Glomerular visceral epithelial cell (primary cell): ENCODE results near the gene BARX2.

ENCODE experiments used
- DNase-seq: peaks from one replicate; pipeline ENCODE4 v3.0.0-alpha.2; 2016; ENCODE audit errors: extremely low spot score

BARX2 gene

DNA sequence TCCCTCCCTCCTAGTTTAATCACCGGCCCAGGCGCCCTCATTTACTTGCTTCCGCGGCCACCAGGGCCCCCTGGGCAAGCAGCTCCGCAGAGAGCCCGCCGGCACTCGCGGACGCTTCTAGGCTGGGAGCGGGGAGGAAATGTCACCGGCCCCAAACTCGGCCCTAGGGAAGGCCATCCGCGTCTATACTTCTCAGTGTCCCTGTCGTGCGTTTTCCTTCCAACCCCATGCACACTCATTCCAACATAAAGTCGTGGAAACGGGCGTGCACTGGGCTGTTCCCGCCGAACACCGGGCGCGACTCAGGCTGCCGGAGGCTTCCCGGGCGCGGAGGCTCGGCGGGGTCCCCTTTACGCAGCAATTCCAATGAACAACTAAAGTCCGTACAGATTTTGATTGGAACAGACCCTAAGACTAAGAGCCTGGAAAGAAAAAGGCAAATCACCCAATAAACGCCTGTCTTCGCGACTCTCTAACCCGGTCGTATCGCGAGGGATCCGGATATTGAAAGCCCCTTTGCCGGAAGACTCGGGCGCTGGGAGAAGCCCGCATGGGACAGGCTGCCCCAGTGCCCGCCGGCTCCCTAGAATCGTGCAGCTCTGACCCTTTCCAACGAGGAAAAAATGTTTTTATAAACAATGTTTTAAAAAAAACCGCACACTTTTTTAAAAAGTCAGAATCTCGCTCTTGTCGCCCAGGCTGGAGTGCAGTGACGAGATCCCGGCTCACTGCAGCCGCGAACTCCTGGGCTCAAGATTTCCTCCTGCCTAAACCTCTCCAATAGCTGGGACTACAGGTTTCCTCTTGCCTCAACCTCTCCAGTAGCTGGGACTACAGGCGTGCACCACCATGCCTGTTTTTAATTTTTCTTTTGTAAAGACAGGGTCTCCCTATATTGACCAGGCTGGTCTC is 1.3 kb upstream of the BARX2 start:
- DNase-seq, result no peak

DNA sequence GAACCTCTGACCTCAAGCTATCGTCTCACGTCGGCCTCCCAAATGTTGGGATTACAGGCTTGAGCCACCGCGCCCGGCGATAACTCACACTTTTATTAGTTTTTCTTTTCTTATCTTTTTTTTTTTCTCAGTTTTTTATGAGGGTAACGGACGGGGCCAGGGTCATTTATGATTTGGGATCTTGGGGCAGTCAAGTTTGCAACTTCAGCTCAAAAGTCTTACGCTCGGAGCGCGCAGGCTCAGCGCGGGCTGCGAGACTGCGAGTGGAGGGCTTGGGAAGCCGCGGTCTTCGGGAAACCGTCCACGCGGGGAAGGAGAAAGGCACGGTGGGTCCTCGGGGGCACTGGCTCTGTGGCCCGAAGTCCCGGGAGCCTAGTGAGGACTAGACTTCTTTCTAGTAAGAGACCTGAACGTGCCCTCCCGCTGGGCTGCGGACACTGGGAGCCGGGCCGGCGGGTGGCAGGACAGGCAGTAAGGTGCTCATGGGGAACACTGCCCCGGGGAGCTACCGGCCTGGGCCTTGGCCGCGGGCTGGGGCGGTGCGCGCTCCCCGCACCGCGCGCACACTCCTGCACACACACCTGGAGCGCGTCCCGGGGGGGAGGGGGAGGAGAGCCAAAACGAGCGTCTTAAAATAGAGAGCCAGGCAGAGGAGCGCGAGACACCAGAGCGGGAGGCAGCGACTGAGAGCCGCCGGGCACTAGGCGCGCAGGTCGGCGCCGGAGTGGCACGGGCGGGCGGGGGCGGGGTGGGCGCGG is 476 bp upstream of the BARX2 start:
- no peak for DNase-seq

DNA sequence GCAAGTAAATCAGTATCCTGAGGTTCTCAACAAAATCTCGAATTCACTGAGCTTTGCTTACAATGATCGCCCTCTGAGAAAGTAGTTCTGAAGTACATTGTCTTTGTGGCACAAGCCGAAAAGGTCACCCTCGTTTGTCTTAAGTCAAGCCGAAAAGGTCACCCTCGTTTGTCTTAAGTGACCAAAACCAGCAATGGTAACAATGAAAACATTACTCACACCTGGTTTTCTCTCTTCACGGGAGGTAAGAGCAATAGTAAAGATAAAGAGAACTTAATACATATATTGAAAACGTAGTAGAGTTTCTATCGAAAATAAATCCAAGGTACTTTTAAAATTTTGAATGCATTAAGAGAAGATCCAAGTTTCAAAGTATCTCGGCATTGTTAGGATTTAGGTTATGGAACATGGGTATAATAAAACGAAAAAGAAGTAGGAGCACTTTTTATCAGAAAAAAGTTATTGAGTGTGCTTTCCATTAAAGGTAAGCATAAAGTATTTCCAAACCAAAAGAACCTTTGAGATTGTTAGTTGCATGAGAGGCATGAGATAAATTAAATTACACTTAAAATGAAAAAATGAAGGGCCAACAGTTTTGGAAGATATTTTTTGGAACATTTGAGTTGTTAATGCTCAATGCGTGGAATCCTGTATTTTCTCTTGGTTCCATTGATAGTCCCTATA is 1.2 kb downstream of the BARX2 start:
- no peak for DNase-seq

DNA sequence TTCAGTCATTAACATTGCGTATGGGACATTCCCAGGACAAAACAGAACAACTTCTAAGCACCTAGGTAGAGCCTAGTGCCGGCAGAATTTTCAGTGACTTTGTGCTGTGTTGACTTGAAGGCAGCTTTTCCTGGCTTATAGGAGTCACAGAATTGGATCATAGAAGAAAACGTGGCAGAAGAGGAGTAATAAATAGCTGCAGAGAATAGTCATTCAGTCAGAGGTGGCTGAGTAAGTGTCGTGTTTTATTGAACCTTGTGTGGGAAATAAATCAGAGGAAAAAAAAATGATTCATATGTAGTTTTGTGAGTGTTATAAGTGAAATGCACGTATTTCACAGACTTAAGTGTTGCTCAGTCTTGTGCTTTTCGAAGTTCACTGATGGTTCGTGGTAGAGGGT is 2.1 kb downstream of the BARX2 start:
- no peak for DNase-seq

DNA sequence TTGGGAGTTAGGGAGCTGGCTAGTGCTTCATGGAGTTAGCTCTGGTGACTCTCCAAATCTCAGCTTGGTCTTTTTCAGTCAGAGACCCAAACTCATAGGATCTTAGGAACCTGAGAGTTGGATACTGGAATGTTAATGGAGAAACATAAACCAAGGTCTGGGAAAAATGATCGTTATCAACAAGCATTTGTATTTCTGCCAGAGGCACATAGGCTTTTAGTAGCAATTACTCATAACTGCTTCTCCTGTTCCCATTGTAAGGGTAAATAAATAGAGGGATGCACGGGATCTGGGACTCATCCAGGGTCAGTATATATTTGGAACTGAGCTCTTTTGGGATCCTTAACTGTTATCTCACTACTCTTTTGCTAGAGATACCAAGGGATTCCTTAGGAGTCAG is 4.8 kb downstream of the BARX2 start:
- DNase-seq, result no peak

DNA sequence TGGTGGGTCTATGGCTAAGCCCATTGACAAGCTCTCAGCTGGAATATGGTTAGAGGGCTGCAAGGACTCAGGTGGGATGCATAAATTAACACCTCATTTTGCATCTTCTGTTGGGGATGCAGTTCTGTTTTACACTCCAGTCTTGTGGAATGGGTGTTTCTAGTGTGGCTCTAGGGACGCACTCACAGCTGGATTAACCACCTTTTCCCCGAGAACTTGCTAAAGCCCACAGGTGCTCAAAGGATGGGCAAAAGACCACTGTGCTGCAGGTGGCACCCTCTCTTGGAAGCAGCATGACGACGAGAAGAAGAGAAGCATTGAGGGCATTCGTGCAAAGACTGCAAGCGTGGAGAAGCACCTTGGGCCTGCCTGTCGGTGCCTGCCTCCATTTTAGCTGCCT is 6.9 kb downstream of the BARX2 start:
- DNase-seq, result no peak

DNA sequence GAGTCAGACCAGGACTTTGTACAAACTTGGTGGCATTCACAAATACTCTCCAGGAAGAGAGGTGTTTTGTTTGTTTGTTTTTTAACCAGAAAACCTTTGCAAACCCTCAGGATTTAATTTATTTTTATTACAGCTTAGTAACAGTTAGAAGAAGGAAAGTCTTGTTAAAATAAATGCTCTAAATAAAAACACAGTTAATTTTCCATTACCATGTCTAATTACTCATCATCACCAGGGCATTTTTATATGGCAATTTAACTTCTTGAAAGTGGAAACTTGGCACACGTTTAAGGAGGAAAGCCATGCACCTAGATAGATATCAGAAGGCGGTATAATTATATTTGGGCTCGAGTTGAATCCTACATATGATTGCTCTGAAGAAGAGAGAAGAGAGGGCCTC is 7.4 kb downstream of the BARX2 start:
- DNase-seq, result no peak

DNA sequence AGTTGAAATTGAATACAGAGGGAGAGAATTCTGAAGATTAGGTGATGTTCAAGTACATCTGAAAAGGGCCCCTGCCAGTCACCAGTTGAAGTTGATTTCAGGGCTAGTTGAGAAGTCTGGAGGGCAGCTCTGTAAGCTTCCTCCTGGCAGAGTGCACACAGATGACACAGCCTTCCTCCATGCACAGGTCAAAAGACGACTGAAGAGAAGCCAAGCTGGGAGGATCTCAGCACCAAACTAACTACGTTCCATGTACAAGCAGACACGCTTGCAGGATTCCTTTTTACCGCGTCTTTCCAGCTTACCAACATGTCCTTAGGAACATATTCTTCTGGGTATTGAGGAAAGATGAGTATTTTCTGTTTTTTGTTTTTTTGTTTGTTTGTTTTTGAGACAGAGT is 7.9 kb downstream of the BARX2 start:
- DNase-seq, result no peak

DNA sequence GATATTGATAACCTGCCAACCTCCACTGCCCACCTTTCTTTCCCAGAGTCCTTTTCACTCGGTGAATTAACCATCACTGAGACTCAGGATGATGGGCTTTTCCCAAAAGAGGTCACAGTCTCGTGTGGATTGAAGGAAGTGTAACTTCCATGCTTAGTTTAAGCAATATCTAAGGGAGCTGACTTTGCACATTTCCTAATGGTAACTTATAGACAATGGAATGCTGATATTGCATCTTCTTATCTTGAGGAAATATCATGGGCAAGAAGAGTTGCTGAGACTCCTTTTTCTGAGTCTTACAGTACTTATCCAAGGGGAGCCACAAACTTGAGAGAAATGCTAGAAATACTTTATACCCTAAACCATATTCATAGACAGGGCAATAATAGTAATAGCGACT is 8.8 kb downstream of the BARX2 start:
- DNase-seq, result no peak

DNA sequence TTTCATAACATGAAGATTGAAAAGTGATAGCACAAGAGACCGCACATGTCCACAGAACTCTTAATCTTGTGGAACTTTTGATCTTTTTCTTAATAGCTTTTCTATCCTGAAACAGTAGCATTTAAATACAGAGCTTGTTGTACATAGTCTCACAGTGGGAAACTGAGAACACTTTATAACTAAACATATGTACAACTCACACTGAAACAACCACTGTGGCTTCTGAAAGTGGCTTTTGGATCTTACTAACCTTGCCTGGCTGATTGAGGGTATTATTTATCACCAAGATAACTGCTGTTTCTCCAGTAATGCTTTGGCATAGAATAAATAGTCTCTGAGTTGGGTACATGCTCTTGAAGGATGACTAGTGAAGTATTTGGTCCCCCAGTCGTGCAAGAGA is 10.2 kb downstream of the BARX2 start:
- no peak for DNase-seq

DNA sequence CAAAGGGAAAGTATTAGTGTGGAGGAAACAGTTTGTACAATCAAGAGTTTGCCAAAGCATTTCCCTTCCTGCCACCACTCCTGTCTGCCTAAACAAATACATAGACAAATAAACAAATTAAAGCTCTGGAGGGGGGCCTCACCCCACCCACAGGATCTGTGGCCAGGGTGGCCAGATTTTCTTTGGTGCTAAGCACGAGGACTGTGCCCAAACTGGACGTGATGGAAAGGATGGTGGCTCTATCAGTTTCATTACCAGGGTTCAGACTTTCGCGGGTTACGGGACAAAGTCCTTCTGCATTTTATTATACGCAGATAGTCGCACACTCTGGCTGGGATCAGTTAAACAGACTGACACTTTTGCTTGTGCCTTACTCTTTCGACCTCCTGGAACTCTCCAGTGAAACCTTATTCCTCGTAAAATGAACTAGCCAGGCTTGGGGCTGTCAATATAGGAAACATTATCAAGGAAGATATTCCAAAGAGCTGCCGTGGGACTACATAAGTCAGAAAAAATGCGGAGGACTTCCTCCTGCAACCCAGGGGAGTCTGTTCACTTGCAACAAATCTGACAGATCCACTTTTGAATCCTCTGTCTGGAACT is 11.2 kb downstream of the BARX2 start:
- no peak for DNase-seq

DNA sequence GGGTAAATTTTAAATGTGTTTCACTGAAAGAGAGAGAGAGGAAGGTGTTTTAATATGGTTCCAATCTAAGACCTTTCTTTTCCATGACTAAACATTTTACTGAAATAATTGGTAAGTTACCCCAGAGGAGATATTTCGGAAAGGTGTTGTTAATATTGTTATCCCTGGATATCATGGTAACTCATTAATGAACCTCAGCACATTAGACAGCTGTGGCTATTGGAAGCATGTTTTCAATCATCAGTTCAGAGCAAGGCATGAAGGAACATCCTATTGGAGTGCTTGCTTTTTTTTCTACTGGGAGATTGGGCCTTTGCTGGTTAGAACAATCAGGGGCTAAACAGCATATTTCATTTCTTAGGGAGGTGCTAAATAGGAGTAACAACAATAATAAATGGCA is 11.8 kb downstream of the BARX2 start:
- DNase-seq, result no peak

DNA sequence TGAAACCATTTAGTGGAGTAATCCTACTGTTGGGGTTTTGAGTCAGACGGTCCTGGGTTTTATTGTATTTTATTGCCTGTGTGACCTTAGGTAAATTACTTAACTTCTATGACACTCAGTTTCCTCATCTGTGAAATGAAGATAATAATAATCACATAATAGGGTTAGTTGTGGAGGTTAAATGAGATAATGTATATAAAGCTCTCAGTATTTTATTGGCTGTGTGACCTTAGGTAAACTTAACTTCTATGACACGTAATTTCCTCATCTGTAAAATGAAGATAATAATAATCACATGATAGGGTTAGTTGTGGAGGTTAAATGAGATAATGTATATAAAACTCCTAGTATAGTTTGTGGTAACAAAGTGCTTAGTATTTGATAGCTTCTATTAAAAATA is 13.2 kb downstream of the BARX2 start:
- DNase-seq, result no peak

DNA sequence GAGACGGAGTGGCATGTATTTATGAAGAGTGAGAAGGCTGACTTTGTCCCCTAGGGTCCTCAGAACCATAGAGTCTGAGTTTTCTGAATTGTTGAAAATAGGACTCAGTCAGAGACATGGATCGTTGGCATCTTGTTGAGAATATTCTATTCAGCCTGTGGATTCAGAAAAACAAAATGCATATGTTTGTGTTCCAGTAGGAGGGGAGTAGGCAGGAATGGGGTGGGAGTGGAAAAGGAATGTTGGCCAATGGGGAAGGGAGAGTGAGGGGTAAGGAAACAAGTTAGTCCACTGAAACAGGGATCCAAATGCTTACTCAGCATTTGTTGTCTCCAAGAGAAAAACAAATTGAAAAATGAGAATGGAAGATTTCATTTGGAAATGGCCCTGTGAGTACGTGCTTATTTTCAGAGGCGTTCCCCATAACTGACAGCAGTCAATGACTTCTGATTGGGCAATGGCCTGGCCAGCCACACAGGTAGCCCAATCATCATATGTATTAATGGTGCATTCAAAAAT is 14.7 kb downstream of the BARX2 start:
- no peak for DNase-seq

DNA sequence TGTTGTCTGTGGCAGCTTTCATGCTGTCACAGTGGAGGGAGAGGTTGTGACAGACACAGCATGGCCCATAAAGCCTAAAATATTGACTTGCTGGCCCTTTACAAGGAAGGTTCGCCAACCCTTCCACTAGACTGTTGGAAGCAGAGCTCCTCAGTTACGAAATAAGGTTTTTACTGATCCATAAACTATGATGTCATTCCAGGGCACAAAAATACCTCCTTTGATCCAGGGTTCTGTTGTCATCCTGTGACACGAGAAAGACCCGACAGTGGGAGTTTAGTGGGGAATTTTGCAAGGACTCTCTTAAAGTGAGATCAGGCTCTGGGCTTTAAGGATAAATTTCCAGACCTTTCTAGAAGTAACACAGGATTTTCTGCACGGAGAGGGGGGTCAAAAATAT is 15.7 kb downstream of the BARX2 start:
- DNase-seq, result no peak

DNA sequence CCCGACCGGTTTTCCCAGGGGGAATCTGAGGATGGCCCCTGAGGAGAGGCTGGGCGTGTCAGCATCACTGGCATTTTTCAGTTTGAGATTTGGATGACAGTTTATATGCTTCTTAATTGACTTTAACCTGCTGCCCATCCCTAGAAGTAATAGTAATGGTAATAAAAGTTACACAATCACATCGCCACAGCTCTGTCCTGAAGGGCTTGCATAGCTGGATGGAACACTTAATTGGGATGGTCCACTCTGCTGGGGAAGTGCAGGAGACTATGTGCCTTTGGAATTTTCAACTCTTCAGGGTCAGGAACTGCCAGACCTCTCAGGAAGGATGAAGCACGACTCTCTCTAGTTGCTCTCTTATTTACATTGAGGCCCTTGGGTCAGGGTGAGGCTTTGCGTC is 16.2 kb downstream of the BARX2 start:
- DNase-seq, result no peak

DNA sequence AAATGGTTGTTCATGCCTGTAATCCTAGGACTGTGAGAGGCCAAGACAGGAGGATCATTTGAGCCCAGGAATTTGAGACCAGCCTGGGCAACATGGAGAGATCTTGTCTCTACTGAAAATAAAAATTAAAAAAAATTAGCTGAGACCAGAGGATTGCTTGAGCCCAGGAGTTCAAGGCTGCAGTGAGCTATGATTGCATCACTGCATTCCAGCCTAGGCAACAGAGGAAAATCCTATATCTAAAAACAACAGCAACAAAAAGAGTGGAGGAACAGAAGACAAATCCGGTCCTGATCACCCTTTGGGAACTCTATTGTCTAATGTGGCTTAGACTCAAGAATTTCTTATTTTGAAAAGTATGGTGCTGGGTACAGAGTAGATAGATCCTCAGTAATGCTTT is 17.3 kb downstream of the BARX2 start:
- no peak for DNase-seq

DNA sequence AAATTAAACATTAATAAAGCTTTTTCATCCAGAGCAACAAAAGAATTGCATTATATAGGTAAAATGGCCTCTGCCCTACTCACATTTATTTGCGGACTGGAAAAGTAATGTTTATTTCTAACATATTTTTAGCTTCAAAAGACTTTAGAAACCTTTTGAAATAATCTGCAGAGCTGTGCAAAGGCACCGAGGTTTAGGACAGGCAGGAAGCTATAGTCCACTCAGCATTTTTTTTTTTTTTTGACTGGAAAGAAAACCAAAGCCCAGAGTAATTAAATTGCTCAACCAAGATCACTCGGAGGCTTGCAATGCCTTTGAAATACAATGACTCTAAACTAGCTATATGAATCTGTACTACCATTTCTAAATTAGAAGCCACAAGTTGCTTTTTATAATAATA is 19.1 kb downstream of the BARX2 start:
- no peak for DNase-seq

DNA sequence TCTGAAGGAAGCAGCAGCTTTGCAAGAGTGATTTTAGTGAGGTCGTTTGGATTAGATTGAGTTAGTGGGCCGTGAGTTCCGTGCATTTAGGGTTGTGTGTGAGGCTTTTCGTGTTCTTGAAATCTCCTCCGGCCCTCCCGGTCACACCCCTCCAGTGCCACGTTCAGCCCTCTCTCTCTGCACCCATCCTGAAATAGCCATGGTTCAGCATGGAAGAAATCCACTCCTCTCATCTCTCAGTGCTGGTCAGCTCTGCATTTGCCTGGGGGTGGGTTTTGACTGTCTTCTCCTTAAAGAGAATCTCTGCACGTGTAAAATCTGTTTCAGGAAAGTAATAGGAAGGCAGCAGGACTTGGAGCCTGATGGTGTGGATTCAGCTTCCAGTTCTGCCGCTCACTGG is 19.8 kb downstream of the BARX2 start:
- no peak for DNase-seq

DNA sequence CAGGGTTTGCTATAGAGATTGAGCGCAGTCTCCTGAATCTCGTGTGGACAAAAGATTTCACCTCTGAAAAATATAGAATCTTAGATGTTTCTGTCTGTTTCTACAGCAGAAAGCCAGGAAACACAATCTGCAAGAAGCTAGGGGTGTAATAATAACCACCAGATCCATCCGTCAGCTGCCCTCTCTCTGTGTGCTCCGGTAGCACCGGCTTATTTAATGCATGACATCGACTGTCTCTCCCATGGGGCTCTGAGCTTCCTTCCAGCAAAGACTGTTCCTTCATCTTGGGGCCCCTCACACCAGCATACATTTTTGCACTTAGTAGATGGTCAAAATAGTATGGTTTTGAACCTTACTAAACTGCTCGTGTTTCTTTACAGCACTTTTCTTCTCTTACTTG is 20.2 kb downstream of the BARX2 start:
- no peak for DNase-seq

DNA sequence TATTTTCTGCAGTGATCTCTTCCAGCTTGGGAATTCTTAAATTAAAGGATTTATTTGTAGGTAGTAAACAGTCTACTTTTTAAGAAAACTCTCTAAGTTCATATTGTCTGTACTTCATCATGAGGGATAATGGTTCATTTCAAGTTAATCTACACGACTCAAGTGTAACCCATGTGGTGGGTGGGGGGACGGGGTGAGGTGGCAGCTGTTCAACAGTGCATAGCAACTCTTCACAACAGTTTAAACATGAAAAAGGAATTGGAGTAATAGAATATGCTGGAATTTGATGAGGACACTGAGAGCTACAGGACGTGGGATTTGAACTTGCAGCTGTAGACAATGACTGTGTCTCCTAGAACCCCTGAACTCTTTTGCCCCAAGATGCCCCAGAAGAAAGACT is 20.8 kb downstream of the BARX2 start:
- DNase-seq, result no peak
